HepG2 (cell line): ENCODE measurements around the gene BRD2.

ENCODE experiments used
- CTCF ChIP-seq: sonication (generic); formaldehyde crosslinking; IDR thresholded peaks from 2 replicates; pipeline ENCODE4 v1.5.0; 2020; ENCODE audit warnings: mild to moderate bottlenecking, missing genetic modification reagents, moderate library complexity
- GZF1 ChIP-seq: sonication (generic); formaldehyde crosslinking; IDR thresholded peaks from 2 replicates; pipeline ENCODE4 v1.5.1; 2020; ENCODE audit warnings: mild to moderate bottlenecking, missing genetic modification reagents
- HCFC1 ChIP-seq: fragments of 150-350 bp; IDR thresholded peaks from 2 replicates; pipeline ENCODE4 v1.6.1; 2014; ENCODE audit warnings: low read depth, low read length
- ZNF292 ChIP-seq: sonication (generic); formaldehyde crosslinking; IDR thresholded peaks from 2 replicates; pipeline ENCODE4 v1.8.1; 2022; ENCODE audit warnings: mild to moderate bottlenecking, low read depth, missing genetic modification reagents, borderline replicate concordance
- TF ChIP-seq, protein P1 (sequence below): sonication (generic); formaldehyde crosslinking; IDR thresholded peaks from 2 replicates; pipeline ENCODE4 v1.5.1; 2020; ENCODE audit warnings: mild to moderate bottlenecking, moderate library complexity, missing genetic modification reagents

DNA sequence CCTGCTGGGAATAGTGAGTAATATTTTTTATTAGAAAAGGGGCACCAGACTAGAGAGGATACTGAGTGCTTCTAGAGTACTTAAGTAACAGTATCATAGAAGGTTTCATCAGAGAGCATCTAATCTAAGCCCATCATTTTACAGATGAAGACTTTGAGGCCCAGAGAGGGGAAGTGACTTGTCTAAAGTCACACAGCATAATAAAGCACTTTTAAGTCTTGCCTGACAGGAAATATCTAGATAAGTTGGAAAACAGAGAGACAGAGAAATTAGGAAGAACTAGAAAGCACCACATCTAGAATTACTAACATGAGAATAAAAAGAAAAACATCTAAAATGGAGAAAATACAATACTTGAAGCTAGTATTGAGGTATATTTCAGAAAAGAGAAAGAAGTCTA, 21.5 kb upstream of the BRD2 start:
- TF ChIP-seq CTCF (CRISPR knock-in tag) (no peak), ZNF292 (CRISPR knock-in tag) (no peak), HCFC1 (no peak), GZF1 (CRISPR knock-in tag) (no peak)
- TF ChIP-seq, protein P1, sequence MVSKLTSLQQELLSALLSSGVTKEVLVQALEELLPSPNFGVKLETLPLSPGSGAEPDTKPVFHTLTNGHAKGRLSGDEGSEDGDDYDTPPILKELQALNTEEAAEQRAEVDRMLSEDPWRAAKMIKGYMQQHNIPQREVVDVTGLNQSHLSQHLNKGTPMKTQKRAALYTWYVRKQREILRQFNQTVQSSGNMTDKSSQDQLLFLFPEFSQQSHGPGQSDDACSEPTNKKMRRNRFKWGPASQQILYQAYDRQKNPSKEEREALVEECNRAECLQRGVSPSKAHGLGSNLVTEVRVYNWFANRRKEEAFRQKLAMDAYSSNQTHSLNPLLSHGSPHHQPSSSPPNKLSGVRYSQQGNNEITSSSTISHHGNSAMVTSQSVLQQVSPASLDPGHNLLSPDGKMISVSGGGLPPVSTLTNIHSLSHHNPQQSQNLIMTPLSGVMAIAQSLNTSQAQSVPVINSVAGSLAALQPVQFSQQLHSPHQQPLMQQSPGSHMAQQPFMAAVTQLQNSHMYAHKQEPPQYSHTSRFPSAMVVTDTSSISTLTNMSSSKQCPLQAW (CRISPR knock-in tag), result no peak
